Astrocyte (in vitro differentiated cells and primary cell): Measurements from ENCODE around the gene PTPRE. TPM values are rescaled to one million over a fixed set of nuclear protein-coding genes. Genes with fewer than 3 reads are reported as not detected.

Experiments
- DNase-seq: peaks from one replicate; pipeline ENCODE4 v3.0.0-alpha.2; 2010; ENCODE audit warnings: low read depth
- FAIRE-seq: peaks from 2 replicates; lab custom pipeline; 2011; peaks lifted over from hg19 to GRCh38; lab: Jason Lieb, UNC
- H2AFZ ChIP-seq: 2 replicates; pipeline ENCODE4 v1.6.0; 2012; ENCODE audit warnings: low read depth, low read length, inconsistent platforms
- H3K27ac ChIP-seq: 2 replicates; pipeline ENCODE4 v1.5.1; 2011; ENCODE audit warnings: low read depth, low read length, inconsistent platforms
- H3K27me3 ChIP-seq: 2 replicates; pipeline ENCODE4 v1.6.0; 2011; ENCODE audit warnings: low read length, inconsistent platforms; ENCODE audit not compliant: insufficient read depth
- H3K36me3 ChIP-seq: 2 replicates; pipeline ENCODE4 v1.5.1; 2011; ENCODE audit warnings: low read length, inconsistent platforms; ENCODE audit not compliant: insufficient read depth
- H3K4me1 ChIP-seq: 2 replicates; pipeline ENCODE4 v1.5.1; 2011; ENCODE audit warnings: low read length, inconsistent platforms; ENCODE audit not compliant: insufficient read depth
- H3K4me2 ChIP-seq: 2 replicates; pipeline ENCODE4 v1.6.0; 2012; ENCODE audit warnings: low read length, inconsistent platforms
- H3K4me3 ChIP-seq: 2 replicates; pipeline ENCODE4 v1.5.1; 2011; ENCODE audit warnings: low read depth, mild to moderate bottlenecking, low read length, inconsistent platforms; ENCODE audit not compliant: insufficient read depth
- H3K79me2 ChIP-seq: 2 replicates; pipeline ENCODE4 v1.6.0; 2012; ENCODE audit warnings: mild to moderate bottlenecking, low read length, inconsistent platforms; ENCODE audit not compliant: insufficient read depth
- H3K9ac ChIP-seq: 2 replicates; pipeline ENCODE4 v1.6.0; 2012; ENCODE audit warnings: mild to moderate bottlenecking, low read length, inconsistent platforms
- H3K9me3 ChIP-seq: 2 replicates; pipeline ENCODE4 v1.5.1; 2012; ENCODE audit warnings: low read depth, mild to moderate bottlenecking, low read length, inconsistent platforms; ENCODE audit not compliant: insufficient read depth
- H4K20me1 ChIP-seq: 2 replicates; pipeline ENCODE4 v1.6.0; 2012; ENCODE audit warnings: low read length, inconsistent platforms; ENCODE audit not compliant: insufficient read depth
- H3K27ac Mint-ChIP-seq: one replicate; pipeline ENCODE4 v1.8.0; 2021; ENCODE audit warnings: mild to moderate bottlenecking, mixed read lengths; ENCODE audit not compliant: unreplicated experiment
- H3K27me3 Mint-ChIP-seq: one replicate; pipeline ENCODE4 v1.8.0; 2021; ENCODE audit warnings: low read depth, mixed read lengths; ENCODE audit not compliant: unreplicated experiment
- H3K36me3 Mint-ChIP-seq: one replicate; pipeline ENCODE4 v1.8.0; 2021; ENCODE audit warnings: low read depth, mixed read lengths; ENCODE audit not compliant: unreplicated experiment
- H3K4me1 Mint-ChIP-seq: one replicate; pipeline ENCODE4 v1.8.0; 2021; ENCODE audit warnings: low read depth, mixed read lengths; ENCODE audit not compliant: unreplicated experiment
- H3K4me3 Mint-ChIP-seq: one replicate; pipeline ENCODE4 v1.8.0; 2021; ENCODE audit warnings: mild to moderate bottlenecking, moderate library complexity, mixed read lengths; ENCODE audit not compliant: unreplicated experiment
- H3K9me3 Mint-ChIP-seq: one replicate; pipeline ENCODE4 v1.8.0; 2021; ENCODE audit warnings: mild to moderate bottlenecking, mixed read lengths; ENCODE audit not compliant: unreplicated experiment
- CTCF ChIP-seq: IDR thresholded peaks from 2 replicates; pipeline ENCODE4 v1.5.1; 2011; ENCODE audit warnings: low read depth, mild to moderate bottlenecking, inconsistent platforms, low read length, moderate library complexity; ENCODE audit not compliant: insufficient read depth
- EZH2 ChIP-seq: IDR thresholded peaks from 2 replicates; pipeline ENCODE4 v1.6.1; 2012; ENCODE audit warnings: mild to moderate bottlenecking, low read length, inconsistent platforms; ENCODE audit not compliant: insufficient read depth
- total RNA-seq: library from RNA; stranded (reverse); gene quantifications from 2 replicates; pipeline ENCODE4 v1.2.1, GENCODE V29; 2021

The PTPRE gene
- total RNA-seq, 1 donor from 2014 or later, result 14.1 TPM

GRCh38 chr10:127915324-127915723, 8.4 kb downstream of the PTPRE start:
- Histone ChIP-seq H3K4me3 (no peak overlapping the region), H3K27me3 (no peaks in the 10 kb centered on the region), H2AFZ (no peak overlapping the region), H3K4me2 (no peak overlapping the region), H3K27ac (no peak overlapping the region), H3K36me3 (no peaks in the 10 kb centered on the region), H3K4me1 (peaks cover 14% of the 10 kb centered on the region), H3K9me3 (no peaks in the 10 kb centered on the region), H3K79me2 (peaks cover 47% of the 10 kb centered on the region), H4K20me1 (no peaks in the 10 kb centered on the region), H3K9ac (no peak overlapping the region)
- Mint-ChIP-seq H3K9me3 (no peaks in the 10 kb centered on the region), H3K36me3 (peaks cover 10% of the 10 kb centered on the region), H3K27ac (no peak overlapping the region), H3K4me3 (no peak overlapping the region), H3K27me3 (no peaks in the 10 kb centered on the region), H3K4me1 (peaks cover 20% of the 10 kb centered on the region)
- TF ChIP-seq EZH2 (no peak), CTCF (no peak)
- DNase-seq (no peak), FAIRE-seq (no peak)

GRCh38 chr10:127916826-127917225, 9.9 kb downstream of the PTPRE start:
- H3K36me3 ChIP-seq, result no peaks in the 10 kb centered on the region
- TF ChIP-seq CTCF (no peak), EZH2 (no peak)
- no peaks in the 10 kb centered on the region for H3K27me3 ChIP-seq
- no peak for FAIRE-seq
- H2AFZ ChIP-seq, result no peak overlapping the region
- Mint-ChIP-seq H3K27ac (no peak overlapping the region), H3K4me1 (peaks cover 27% of the 10 kb centered on the region), H3K36me3 (peaks cover 12% of the 10 kb centered on the region), H3K9me3 (no peaks in the 10 kb centered on the region), H3K27me3 (no peaks in the 10 kb centered on the region), H3K4me3 (no peak overlapping the region)
- no peak overlapping the region for H3K27ac ChIP-seq
- no peak overlapping the region for H3K4me2 ChIP-seq
- H3K9ac ChIP-seq, result no peak overlapping the region
- no peaks in the 10 kb centered on the region for H3K9me3 ChIP-seq
- peaks cover 22% of the 10 kb centered on the region for H3K4me1 ChIP-seq
- peaks cover 47% of the 10 kb centered on the region for H3K79me2 ChIP-seq
- H4K20me1 ChIP-seq, result no peaks in the 10 kb centered on the region
- no peak overlapping the region for H3K4me3 ChIP-seq
- no peak for DNase-seq

- H3K4me3 ChIP-seq, result no peak overlapping the region
- no peaks in the 10 kb centered on the region for H3K27me3 ChIP-seq
- H4K20me1 ChIP-seq, result no peaks in the 10 kb centered on the region
- H3K4me1 Mint-ChIP-seq, result peaks cover 39% of the 10 kb centered on the region
- FAIRE-seq (no peak), DNase-seq (no peak)
- peaks cover 38% of the 10 kb centered on the region for H3K79me2 ChIP-seq
- no peak overlapping the region for H3K4me3 Mint-ChIP-seq
- no peaks in the 10 kb centered on the region for H3K9me3 ChIP-seq
- no peak overlapping the region for H3K4me2 ChIP-seq
- no peaks in the 10 kb centered on the region for H3K36me3 ChIP-seq
- peaks cover 12% of the 10 kb centered on the region for H3K36me3 Mint-ChIP-seq
- no peak overlapping the region for H2AFZ ChIP-seq
- peaks cover 34% of the 10 kb centered on the region for H3K4me1 ChIP-seq
- TF ChIP-seq EZH2, result no peak
- TF ChIP-seq CTCF, result no peak
- H3K27me3 Mint-ChIP-seq, result no peaks in the 10 kb centered on the region
- no peak overlapping the region for H3K27ac Mint-ChIP-seq
- no peak overlapping the region for H3K9ac ChIP-seq
- H3K27ac ChIP-seq, result peak overlapping the region; percentile 26
- no peaks in the 10 kb centered on the region for H3K9me3 Mint-ChIP-seq
These were observed 11.7 kb downstream of the PTPRE start for GRCh38 chr10:127918572-127918971.
